GM12873 (cell line): ENCODE measurements around the gene CDH15.

ENCODE experiments used
- CTCF ChIP-seq: IDR thresholded peaks from 2 replicates; pipeline ENCODE4 v1.5.1; 2012; ENCODE audit warnings: low read depth, mild to moderate bottlenecking, moderate library complexity, low read length, control low read depth; ENCODE audit not compliant: insufficient read depth; ENCODE audit errors: missing control alignments

Gene CDH15

DNA sequence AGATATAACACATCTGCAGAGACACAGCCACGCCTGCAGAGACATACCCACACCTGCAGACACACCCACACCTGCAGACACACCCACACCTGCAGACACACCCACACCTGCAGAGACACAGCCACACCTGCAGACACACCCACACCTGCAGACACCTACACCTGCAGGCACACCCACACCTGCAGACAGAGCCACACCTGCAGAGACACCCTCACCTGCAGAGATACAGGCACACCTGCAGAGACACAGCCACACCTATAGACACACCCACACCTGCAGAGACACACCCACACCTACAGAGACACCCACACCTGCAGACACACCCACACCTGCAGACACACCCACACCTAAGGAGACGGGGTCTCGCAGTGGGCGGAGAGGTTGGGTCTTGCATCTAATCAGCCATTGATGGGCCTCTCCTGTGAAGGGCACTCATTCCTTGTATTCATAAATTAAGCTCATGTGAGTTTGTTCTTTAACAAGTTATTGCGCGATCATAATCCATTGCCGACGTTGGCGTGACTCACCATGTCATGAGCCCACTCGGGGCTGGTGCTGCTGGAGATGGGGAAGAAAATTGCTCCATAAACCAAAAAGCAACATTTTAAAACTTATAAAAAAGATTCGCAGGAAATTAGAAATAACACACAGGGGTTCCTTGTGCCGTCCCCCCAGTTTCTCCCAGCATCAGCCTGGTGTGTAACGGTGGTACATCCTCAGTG, 28.9 kb upstream of the CDH15 start:
- TF ChIP-seq CTCF, result no peak

- no peak for TF ChIP-seq CTCF
Measured at GRCh38 chr16:89143201-89143741, 28.3 kb upstream of the CDH15 start.

DNA sequence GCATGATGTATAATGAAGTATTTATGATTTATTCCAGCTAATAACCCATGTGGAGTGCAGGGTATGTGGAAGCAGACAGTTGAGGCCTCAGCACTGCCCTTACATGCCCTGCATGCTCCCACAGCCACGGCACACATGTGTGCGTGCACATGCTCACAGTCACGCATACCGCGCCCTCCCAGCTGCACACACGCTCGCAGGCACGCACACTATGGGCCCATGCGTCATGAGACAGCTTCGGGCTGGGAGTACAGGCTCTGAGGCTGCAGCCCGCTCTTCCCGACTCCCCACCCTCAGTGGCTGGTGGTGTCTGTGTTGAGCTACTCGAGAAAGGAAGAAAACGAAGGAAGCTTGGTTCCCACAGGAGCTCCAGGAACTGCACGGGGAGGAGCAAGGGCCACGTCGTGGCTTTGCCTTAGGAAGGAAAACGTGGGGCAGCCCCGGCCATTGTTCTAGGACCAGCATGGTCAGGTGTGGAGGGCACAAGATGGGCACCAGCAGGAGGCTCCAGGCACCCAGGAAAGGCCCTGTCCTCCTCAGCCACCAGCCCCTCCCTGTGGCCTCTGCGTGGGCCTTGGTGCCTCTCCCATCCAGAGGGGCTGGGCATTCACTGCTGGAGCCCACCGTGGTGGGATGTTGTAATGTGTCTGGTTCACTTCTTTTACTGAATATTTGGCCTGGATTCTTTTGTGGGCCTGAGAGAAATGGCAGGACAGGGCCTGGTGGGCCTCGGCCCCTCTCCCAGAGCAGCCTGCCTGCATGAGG, 27.5 kb upstream of the CDH15 start:
- no peak for TF ChIP-seq CTCF

DNA sequence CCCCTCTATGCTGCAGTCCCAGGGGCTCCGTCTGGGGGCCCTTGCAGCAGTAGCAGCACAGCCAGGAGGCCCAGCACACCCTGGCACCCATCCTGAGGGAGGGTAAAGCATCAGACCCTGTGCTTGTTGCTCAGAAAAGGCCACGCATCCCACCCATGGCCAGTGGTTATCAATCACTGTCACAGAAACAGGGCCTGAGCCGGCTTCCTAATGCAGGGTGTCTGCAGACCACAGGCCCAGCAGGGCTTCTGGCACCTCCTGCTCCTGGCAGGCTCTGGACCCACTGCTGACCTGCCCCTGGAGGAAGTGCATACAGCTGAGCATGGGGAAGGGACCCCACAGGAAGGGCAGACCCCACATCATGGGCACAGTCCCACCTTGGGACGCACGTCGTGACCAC, 26.9 kb upstream of the CDH15 start:
- no peak for TF ChIP-seq CTCF

GRCh38 chr16:89145406-89146161, 26.0 kb upstream of the CDH15 start:
- no peak for TF ChIP-seq CTCF

GRCh38 chr16:89146211-89147005, 25.1 kb upstream of the CDH15 start:
- no peak for TF ChIP-seq CTCF
